ENCODE results near the gene VLDLR. TPM values are rescaled to one million over a fixed set of nuclear protein-coding genes. Genes with fewer than 3 reads are reported as not detected.

Gene VLDLR
- total RNA-seq, 1 donor from 2014 or later = 134 TPM

DNA sequence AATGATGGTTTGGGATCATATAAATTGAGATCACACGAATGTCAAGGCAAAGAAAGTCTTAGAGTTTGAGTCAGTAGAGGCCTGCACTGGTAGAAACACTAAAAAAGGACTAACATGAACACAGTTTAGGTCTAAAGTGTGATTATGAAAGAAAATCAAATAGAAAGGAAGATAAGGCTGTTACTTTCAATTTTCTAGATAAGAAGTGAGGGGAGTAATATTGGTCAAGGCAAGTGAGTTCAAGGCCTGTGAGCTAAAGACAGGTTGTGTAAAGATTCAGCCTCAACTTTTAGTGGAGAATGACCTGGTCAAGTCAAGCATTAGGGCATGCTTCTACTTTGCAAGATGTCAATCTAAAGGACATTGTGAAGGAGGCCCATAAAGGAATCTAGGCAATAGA is 19.0 kb downstream of the VLDLR start:
- ATAC-seq (no peak), DNase-seq (ENCODE audit: missing footprints) (no peak)
- intact Hi-C loops (cut with DNase I) = no loop called here

DNA sequence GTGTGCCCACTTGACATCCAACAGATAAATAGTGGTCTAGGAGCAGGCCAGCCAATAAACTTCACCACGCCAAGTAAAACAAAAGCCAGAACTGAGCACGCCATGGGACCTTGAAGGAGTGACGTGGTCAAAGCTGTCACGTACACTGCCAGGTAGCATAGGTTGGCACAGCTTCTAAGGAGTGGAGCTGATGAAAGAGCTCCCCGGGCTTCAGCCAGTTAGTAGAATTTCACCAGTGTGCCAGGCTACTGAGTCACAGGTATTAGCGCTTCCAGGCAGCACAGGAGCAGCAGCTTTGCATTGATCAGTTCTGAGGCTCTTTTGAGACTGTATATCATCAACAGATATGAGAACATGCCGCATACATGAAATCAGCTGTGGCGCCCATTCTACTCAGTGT is 19.4 kb downstream of the VLDLR start:
- DNase-seq (ENCODE audit: missing footprints) (no peak), ATAC-seq (no peak)
- intact Hi-C loops (cut with DNase I) = no loop called here

DNA sequence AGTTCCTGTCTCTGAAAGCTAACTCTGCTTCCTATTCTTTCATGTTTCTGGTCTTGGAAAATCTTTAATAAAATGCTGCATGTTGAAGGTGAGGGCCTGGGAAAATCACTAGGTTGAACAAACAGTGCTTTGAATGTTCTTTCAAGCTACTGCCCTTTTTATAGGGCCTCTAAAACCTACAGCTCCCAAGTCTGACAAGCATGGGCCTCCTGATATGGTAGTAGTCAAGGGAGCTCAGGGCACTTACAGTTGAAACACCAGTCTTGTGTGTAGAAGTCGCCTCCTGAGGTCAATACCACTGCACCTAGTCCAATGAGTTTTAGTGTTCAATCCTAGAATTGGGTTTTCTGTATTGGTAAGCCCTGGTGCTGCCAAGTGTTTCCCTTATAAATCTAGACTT is 20.5 kb downstream of the VLDLR start:
- intact Hi-C loops (cut with DNase I) = no loop called here
- ATAC-seq = no peak
- no peak for DNase-seq (ENCODE audit: missing footprints)

DNA sequence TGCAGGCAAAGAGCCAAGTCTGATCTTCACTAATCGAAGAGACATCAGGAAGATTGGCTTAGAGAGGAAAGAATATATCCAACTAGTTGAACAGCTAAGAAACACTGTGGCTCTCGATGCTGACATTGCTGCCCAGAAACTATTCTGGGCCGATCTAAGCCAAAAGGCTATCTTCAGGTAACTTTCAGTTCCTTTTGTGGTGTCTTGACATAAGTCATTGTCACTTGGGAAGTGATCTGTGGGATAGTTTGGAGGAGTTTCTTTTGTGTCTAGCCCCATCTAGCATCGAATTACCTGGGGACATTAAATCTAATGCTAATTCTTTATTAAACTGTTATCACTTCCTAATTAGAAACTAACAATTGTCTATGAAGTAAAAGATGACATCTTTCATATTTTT is 24.0 kb downstream of the VLDLR start:
- intact Hi-C loops (cut with DNase I) = no loop called here
- no peak for ATAC-seq

DNA sequence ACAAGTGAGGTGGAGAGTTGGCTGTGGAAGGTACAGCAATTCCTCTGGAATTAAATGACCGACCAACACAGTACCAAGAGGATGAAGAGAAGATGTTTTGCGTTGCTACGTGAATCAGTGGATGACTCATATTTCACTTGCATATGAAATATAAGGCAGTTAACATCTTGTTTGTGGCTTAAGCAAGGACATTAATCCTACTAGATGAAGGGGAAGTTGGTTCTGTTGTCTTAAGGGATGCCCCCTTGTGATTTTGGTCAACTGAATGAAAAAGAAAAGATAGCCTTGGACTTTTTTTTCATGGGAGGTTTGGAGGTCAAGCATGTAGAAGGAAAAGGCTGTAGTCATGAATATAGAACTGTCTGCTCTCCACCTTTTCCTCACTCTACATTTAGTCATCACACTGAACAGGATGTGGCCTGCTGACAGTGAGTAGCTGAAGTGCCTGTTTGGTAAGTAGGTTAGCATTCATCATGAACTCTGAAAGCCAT is 33.9 kb downstream of the VLDLR start:
- peak; percentile 68 for ATAC-seq
- intact Hi-C loops (cut with DNase I) = no loop called here
- no peak for DNase-seq (ENCODE audit: missing footprints)

More for the DNA sequence above, 24.0 kb downstream of the VLDLR start:
- DNase-seq (ENCODE audit: missing footprints) = no peak

DNA sequence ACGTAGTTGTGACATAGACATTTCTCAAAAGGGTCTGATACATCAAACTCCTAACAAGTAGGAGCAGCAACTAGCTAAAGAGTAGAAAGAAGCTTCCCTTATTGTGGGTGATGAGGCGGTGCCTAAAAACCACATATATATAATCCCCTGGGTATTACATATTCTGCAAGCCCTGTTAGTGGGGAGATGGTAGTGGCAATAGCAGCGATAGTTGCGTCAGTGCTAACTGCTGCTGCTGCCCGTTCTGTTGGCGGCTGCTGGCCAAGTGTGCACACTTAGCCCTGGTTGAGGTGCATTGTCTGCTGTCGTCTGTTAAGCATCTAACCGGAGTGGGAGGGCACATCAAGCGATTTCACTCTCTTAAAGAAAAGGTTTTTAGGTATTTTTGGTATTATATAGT is 35.8 kb downstream of the VLDLR start:
- DNase-seq (ENCODE audit: missing footprints) (no peak), ATAC-seq (no peak)

DNA sequence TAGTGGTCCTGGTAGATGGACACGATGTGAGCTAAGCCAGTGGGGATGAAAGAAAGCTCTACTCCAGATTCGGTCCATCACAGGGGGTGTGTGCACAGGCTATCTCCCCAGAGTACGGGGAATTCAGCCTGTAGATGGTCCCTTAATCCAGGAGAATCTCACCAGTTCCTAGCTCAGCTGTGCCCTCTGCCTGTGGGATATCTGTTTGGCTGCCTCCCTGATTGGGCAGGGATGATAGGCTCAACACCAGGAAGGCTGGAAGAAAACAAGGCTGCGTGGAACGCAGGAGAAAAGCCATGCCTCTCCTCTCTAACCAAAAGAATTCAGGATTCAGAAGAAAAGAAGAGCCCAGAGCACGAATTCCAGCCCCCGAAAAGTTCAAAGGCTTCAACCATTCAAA is 40.9 kb downstream of the VLDLR start:
- DNase-seq (ENCODE audit: missing footprints) = no peak
- ATAC-seq = no peak
- intact Hi-C loops (cut with DNase I) = loop anchor here (5.0 to 10.0 kb wide), 4 partner anchors 40 to 528 kb away; partner anchors contain the start of gene VLDLR

More for the DNA sequence above, 35.8 kb downstream of the VLDLR start:
- intact Hi-C loops (cut with DNase I) = loop anchor here (2.0 kb wide), 1 partner anchor 69 kb away; no protein-coding TSS in a partner anchor

DNA sequence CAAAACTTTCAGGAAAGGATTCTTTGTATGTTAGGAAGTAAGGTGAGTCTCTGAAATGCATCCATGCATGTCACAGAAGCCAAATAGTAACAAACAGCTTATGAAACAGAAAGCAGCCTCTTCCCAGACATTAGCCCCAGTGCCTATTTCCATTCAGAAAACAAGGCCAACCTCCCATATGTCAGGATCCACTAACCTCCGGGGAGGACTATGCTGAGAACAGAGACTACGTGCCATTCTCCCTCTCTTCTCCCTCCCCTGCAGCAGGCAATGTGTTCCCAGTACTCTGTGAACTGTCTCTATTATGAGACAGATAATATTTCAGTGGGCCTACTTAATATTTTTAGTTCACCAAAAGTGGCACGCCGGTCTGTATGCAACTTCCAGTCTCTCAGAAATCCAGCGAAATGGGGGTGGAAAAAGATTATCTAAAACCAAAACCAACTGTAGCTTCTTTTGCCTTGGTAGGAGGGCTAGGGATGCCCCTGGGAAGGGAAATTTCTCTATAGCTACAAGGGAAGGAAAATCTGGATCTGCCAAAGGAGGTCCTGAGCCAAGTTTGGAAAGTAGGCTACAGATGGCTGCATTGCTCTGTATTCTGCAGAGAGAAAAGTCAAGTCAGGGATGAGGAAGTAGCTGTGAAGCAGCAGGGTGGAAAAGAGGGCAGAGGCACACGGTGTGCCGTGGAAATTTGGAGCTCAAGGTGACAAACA is 42.0 kb downstream of the VLDLR start:
- DNase-seq (ENCODE audit: missing footprints) (no peak), ATAC-seq (peak; percentile 96)
- intact Hi-C loops (cut with DNase I) = loop anchor here (5.0 to 10.0 kb wide), 4 partner anchors 41 to 529 kb away; partner anchors contain the start of gene VLDLR

DNA sequence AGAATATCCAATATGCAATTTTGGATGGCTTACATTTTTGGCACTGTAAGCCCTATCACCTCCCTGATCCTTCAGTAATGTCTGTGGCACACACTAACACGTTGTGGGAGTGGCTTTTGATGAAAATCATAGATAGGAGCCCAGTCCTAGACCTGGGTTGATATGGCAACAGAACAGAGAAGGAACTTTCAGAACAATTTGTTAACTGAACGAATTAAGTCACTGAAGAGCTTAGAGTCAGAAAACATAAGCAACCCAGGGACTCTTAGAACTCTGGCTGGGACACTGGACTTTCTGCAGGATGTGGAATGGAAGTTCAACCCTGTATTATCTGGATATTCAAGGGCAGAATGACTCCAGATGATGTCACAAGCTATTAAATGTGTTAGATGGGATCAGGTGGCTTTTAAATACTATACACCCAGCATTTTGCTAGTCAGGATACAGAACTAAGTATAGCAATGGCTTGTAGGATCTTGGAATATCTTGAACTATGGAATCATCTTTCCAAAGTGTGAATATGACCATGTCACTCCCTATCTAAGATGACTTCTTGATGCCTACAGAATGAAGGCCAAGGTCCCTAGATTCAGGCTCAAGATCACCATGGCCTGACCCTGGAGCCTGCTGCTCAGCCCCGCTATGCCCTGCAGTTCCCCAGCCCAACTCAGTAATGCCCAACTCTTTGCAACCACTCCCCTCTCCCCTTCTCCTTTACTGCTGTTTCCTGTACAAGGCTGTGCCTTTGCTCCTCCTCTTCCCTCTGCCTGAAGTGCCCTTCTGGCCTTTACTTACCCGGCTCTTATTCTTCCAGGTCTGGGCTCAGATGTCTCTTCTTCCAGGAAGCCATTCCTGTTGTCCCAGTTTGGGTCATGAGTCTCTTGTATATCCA is 42.8 kb downstream of the VLDLR start:
- ATAC-seq (peak; percentile 47), DNase-seq (ENCODE audit: missing footprints) (no peak)
- intact Hi-C loops (cut with DNase I) = loop anchor here (5.0 to 10.0 kb wide), 4 partner anchors 42 to 530 kb away; partner anchors contain the start of gene VLDLR

DNA sequence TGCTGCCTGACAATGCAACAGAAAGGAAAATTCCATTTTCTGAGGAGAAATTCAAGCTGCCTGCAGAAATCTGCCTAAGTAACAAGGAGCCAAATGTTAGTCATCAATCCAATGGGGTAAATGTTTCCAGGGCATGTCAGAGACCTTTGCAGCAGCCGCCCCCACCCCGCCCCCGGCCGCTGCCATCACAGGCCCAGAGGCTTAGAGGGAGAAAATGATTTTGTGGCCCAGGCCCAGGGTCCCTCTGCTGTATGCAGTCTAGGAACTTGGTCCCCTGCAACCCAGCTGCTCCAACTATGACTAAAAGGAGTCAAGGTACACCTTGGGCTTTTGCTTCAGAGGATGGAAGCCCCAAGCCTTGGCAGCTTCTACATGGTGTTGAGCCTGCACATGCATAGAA is 45.0 kb downstream of the VLDLR start:
- intact Hi-C loops (cut with DNase I) = loop anchor here (10.0 kb wide), 2 partner anchors 138 to 532 kb away; no protein-coding TSS in a partner anchor
- DNase-seq (ENCODE audit: missing footprints) = no peak

DNA sequence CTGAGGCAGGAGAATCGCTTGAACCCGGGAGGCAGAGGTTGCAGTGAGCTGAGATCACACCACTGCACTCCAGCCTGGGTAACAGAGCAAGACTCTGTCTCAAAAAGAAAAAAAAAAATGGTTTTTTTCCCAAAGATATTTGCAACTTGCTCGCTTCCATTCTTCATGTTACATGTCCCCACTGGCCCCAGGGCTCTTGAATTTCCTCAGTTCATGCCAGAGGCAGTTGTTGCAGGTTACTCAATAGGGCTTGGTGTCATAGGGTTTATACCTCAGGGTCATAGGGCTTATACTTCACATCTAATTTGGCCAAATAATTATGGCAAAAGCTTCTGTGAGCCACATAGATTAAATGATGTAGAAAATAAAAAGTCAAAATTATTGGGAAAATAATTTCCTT is 51.6 kb downstream of the VLDLR start:
- ATAC-seq (no peak), DNase-seq (ENCODE audit: missing footprints) (no peak)
- intact Hi-C loops (cut with DNase I) = no loop called here

More for the DNA sequence above, 45.0 kb downstream of the VLDLR start:
- no peak for ATAC-seq

DNA sequence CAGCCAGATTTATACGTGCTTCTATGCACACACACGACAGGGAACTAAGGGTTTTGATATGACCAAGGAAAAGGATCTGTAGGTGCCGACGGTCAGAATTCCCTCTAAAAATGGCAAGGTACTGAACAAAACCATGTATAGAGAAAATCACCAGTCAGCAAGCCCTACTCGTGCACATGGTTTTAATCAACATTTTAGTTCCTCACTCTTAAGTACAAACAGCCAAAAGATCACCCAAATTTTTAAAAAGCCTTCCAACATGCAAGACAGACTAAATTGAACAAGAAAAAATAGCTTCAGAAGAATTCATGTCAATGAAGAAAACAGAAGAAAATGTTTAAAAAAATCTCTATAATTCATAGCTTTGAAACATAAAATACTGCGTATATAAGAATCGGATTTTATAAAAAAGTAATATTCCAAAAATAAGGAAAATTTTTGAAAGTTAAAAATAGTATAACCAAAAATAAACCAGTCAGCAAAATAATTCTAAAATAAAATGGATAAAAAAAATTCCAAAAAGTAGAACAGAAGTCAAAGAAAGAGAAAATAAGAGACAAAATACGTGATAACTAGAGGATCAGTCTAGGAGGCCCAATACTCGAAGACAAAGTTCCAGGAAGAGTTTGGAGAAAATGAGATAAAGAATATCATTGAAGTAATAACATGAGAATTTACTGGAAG is 52.7 kb downstream of the VLDLR start:
- ATAC-seq (no peak), DNase-seq (ENCODE audit: missing footprints) (no peak)
- intact Hi-C loops (cut with DNase I) = no loop called here

DNA sequence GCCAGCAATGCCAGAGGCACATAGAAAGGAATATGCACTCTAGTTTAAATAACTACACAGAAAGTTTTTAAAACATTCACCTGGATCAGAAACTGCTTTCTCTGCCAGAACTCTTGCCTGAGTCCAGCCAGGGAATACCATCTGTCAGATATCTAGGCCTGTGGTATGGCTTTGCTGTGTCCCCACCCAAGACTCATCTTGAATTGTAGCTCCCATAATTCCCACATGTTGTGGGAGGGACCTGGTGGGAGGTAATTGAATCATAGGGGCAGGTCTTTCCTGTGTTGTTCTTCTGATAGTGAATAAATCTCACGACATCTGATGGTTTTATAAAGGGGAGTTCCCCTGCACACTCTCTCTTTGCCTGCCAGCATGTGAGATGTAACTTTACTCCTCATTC is 54.2 kb downstream of the VLDLR start:
- intact Hi-C loops (cut with DNase I) = no loop called here
- DNase-seq (ENCODE audit: missing footprints) (no peak), ATAC-seq (no peak)

DNA sequence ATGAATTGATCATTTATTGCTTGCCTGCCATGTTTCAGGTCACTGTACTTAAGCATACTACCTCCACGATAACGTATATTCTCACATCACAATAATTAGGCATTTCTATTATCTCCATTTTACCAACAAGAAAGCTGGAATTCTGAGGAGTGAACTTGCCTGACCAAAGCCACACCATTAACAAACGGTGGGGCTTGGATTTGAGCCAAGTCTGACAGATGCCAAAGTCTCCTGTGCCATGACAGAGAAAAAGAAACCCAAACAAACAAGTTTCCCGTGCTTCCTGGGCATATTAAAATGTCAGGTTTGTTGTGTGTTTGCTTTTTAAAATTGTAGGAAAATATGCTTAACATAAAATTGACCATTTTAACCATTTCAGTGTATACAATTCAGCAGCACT is 54.9 kb downstream of the VLDLR start:
- no peak for ATAC-seq
- no peak for DNase-seq (ENCODE audit: missing footprints)
- intact Hi-C loops (cut with DNase I) = no loop called here

DNA sequence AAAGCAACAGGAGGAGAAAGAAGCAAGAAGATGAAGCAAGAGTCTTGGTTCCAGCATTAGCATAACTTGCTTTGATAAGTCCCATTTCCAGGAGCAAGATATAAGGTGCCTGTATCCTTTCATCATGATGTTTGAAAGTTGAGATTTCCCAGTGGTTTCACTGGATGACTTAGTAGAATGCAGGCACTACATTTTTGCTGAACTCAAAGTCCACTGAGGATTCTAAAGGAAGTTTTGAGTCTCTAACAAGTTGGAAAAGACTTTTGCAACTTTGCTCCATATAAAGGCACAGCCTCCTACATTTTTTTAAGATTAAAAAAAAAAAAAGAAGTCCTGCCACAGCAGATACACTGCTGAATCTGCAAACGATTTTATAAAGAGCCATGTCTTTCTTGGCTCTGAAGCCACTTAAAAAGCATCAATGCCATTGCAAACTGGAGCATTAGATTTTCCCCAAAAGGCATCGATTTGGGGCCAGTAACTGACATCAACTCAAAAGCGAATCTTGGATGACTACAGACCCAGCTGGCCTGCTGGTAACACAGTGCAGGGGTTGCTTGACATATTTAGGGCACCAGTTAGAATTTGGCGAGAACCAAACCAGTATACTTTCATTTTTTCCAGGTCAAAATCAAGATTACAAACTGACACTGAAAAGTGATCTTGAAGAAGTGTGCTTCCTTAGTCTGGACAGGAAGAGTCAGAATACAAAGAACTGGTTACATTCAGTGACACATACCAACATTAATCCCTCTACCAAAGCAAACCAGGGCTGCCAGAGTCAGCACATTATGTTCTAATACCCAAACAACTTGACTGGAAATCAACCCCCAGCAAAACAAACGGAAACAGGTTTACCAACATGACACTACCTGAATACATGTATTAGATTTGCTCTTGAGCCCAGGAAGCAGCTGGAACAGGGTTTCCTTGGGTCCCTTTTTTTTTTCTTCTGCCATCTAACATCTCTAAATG is 56.6 kb downstream of the VLDLR start:
- intact Hi-C loops (cut with DNase I) = no loop called here
- DNase-seq (ENCODE audit: missing footprints) = no peak
- ATAC-seq = peak; percentile 64

DNA sequence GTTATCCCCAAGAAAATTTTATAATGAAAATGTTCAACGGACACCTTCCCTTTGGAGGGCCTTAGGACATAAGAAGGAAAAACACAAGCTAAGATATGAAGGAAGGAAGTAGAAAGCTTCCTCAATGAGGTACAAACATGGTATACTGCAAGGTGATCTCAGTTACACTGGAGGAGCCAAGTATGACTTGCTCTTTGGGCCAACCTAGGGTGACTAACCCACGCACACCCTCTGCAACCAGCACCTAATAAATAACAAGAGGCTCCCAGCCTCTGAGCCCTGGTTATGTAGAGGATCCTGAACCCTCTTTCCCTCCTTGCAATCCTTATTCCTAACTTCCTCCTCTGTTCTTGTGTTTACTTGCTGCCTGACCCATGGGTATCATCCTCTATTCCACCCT is 57.4 kb downstream of the VLDLR start:
- intact Hi-C loops (cut with DNase I) = no loop called here
- no peak for DNase-seq (ENCODE audit: missing footprints)
- no peak for ATAC-seq

DNA sequence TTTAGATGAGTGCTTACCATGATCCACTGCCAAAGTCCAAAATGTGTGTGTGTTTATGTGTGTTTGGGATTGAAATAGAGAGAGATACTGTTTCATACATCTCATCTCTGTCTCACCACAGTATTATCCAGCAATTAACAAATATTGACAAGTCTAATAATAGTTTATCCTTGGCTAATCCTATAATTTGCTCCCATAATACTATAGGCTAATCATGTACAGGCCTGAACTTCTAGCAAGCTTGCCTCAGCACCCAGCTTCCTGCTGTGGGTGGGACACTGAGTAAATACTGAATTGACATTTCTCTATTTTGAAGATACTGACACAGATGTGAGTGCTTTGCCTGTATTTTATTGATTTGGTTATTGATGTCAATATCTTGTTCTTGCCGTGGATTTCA is 60.4 kb downstream of the VLDLR start:
- DNase-seq (ENCODE audit: missing footprints) (no peak), ATAC-seq (no peak)
- intact Hi-C loops (cut with DNase I) = no loop called here

DNA sequence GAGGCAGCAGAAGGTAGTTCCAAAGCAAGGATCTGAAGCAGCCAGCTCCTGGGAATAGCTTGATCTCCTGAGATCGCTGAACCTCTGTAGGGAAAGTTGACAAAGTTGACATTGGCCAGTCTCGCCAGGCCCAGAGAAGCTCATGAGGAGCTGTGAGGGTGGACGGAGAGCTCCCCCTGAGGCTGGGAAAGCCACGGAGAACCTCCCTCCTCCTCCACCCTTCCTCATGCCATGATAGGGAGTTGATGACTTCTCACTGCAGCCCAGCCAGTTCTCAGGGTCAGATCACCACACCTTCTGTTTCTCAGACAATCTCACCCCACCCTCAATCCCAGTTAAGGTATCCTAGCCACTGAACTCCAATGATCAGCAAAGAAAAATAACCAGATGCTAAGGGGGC is 65.3 kb downstream of the VLDLR start:
- ATAC-seq = no peak
- DNase-seq (ENCODE audit: missing footprints) = no peak
- intact Hi-C loops (cut with DNase I) = no loop called here

Measured in Right ventricle myocardium inferior (tissue), 1 donor.